Embryonic facial prominence (tissue), 1 donor: ENCODE results near the gene ABHD16A.

Source experiments
- DNase-seq: peaks from one replicate; pipeline ENCODE4 v3.0.0-alpha.2; 2016; ENCODE audit errors: extremely low spot score

Gene ABHD16A

GRCh38 chr6:31690231-31691077 lies 12.7 kb downstream of the ABHD16A start:
- DNase-seq: no peak

- DNase-seq: no peak
These were observed 13.6 kb downstream of the ABHD16A start for GRCh38 chr6:31689249-31690110.

- no peak for DNase-seq
These were observed 15.0 kb downstream of the ABHD16A start for GRCh38 chr6:31687860-31688693.

- no peak for DNase-seq
These were observed 15.8 kb downstream of the ABHD16A start for GRCh38 chr6:31687321-31687720.

- no peak for DNase-seq
These were observed 16.6 kb downstream of the ABHD16A start for GRCh38 chr6:31686483-31686882.

GRCh38 chr6:31683591-31683990 lies 19.5 kb downstream of the ABHD16A start:
- DNase-seq: no peak

GRCh38 chr6:31681135-31681671 lies 21.9 kb downstream of the ABHD16A start:
- DNase-seq: no peak

GRCh38 chr6:31680226-31681134 lies 22.6 kb downstream of the ABHD16A start, which contains the start of gene LY6G5C:
Gene LY6G5C, minus strand, starts transcription at chr6:31681067. Its CDS starts 694 bp downstream, at chr6:31680373.
- peak; percentile 76 for DNase-seq

- no peak for DNase-seq
These were observed 25.2 kb downstream of the ABHD16A start for GRCh38 chr6:31677955-31678354.

- no peak for DNase-seq
These were observed 26.2 kb downstream of the ABHD16A start for GRCh38 chr6:31676904-31677303.

- no peak for DNase-seq
These were observed 26.7 kb downstream of the ABHD16A start for GRCh38 chr6:31676322-31676903.

- DNase-seq: no peak
These were observed 33.4 kb downstream of the ABHD16A start, which contains the start of gene LY6G5B for GRCh38 chr6:31669676-31670075. Gene LY6G5B, plus strand, starts transcription at chr6:31669976. Its CDS starts 975 bp downstream, at chr6:31670951.

GRCh38 chr6:31666337-31666965 lies 36.7 kb downstream of the ABHD16A start:
- no peak for DNase-seq

GRCh38 chr6:31665501-31666336 lies 37.4 kb downstream of the ABHD16A start, which contains the start of gene CSNK2B:
Gene CSNK2B, plus strand, starts transcription at chr6:31666080. Its CDS starts 752 bp downstream, at chr6:31666832.
- DNase-seq: peak; percentile 97

GRCh38 chr6:31664790-31665500 lies 38.2 kb downstream of the ABHD16A start, which contains the start of gene GPANK1:
Gene GPANK1, minus strand, starts transcription at chr6:31664997. Its CDS starts 519 bp downstream, at chr6:31664478.
- DNase-seq: peak; percentile 93

- no peak for DNase-seq
These were observed 38.9 kb downstream of the ABHD16A start for GRCh38 chr6:31663961-31664789.
